Activated CD4-positive, alpha-beta T cell treated with anti-CD3 and anti-CD28 coated beads for 4 hours (primary cell): ENCODE results near the gene CLIP1.
"Not testable (repeated sequence)": the region's sequence is repeated elsewhere in the genome, so short reads cannot be mapped to it uniquely, and the experiment has no call there.

Source experiments
- DNase-seq, 2 donors: peaks; one replicate each; pipeline ENCODE4 v3.0.0-alpha.2; 2020

CLIP1 gene

DNA sequence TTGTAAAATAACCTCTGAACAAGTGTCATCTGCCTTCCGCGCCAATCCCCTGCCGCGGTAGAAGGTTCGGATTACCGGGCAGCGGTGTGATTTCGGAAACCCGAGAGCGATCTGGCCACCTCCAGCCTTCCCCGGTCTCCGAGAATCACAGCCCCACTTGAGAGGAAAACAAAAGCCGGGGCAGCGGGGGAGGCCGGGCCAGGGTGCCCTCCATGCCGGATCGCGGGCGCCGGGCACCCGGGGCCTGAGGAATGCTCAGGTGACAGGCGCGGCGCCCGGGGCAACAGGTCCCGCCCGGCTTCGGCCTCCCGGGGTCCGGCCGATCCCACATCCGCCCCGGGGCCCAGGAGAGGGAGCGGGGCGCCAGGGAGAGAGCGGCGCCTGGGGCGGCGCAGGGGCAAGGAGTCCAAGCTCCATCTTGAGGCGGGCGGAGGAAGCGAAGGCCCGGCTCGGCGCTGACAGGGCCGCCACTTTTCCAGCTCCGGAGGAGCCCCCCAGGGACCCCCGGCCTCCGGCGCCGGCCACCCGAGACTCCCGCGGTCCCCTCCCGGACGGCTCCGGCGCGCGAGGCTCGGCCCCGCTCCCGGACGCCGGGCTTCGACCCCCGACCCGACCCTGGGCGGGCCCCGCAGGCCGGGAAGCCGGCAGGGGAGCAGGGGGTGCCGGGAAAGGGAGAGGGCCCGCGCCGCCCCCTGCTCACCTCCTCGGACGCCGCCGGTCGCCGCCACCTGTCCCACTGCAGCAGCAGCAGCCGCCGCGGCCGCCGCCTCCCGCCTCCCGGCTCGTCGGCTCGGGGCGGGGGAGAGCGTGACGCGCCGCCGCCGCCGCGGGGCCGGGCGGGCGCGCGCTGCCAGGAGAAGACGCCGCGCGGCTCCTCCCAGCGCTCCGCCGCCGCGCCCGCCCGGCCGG is at the start of gene CLIP1:
Gene CLIP1 (minus strand): TSS at position 849 of the 909 bp plus-strand sequence. CDS start 42,217 bp downstream, outside the sequence.
- peak; percentile 52 to 58 for DNase-seq

DNA sequence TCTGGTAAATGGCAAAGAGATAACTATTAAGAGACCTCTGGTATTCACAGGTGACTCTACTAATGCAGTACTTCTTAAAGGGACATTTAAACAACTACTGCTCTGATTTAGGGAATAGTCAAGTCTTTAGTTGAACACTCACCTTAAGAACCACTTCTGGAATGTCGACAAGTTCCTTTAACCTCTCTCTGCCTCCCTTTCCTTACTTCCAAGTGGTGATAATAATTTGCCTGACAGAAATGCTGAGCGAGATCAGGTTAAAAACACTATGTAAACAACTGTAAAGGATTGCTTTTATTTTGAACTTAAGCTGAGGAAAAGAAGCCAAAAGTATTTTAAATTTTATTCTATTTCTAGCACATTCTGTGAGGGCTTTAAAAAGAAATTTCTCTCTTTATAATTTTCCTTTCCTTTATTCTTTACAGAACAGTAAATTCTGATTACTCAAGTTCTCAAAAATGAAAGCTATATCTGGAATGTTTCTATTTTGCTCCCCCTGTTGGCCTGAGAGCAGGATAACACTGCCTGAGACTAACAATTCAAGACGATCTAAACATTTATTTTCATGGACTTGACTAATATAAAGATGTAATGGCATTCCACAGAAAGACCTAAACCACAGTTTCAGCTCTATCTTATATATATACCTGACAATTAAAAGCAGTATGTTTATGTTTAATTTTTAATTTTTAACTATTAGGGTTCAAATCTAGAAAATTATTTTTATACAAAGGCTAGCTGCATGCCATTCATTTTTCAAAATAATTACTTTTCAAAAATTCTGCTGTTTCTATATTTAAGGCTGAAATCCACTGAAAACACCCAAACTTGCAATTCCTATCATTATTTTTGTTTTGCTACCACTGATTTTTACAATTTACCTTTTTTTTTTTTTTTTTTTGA is 49.1 kb upstream of the CLIP1 start:
- DNase-seq = peak in 1 of 2 donors; percentile 24

DNA sequence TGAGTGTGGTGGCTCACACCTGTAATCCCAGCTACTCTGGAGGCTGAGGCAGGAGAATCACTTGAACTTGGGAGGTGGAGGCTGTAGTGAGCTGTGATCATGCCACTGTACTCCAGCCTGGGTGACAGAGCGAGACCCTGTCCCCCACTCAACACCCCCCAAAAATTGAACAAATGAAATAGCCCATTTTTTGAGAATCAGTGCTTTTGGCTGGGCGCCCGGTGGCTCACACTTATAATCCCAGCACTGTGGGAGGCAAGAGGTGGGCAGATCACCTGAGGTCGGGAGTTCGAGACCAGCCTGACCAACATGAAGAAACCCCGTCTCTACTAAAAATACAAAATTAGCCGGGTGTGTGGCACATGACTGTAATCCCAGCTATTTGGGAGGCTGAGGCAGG is 48.1 kb upstream of the CLIP1 start:
- not testable (repeated sequence) for DNase-seq

DNA sequence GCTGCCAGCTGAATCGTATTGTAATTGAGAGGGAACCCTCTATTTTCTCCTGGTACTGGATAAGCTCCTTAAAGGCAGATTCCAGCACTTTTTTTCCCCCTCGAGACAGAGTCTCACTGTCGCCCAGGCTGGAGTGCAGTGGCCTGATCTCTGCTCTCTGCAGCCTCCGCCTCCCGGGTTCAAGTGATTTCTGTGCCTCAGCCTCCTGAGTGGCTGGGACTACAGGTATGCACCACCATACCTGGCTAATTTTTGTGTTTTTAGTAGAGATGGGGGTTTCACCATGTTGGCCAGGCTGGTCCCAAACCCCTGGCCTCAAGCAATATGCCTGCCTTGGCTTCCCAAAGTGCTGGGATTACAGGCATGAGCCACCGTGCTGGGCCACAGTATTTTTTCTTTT is 47.4 kb upstream of the CLIP1 start:
- DNase-seq = not testable (repeated sequence)

DNA sequence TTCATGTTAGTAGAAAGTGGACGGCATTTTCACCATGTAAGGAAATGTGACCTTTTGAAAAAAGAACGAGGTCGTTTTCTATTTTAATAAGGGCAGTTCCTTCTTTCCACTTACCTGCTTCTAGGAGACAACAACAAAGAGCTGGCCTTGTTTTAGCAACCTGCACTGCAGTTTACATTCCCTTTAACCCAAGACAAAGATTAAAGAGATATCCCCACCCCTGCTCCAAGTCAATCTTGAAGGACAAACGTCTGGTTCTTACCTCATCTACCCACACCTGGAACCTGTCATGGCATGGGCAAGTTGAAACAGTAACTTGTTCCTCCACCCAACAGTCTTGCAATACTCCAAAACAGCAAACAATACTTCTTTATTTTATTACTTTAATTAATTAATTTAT is 45.5 kb upstream of the CLIP1 start:
- no peak for DNase-seq

DNA sequence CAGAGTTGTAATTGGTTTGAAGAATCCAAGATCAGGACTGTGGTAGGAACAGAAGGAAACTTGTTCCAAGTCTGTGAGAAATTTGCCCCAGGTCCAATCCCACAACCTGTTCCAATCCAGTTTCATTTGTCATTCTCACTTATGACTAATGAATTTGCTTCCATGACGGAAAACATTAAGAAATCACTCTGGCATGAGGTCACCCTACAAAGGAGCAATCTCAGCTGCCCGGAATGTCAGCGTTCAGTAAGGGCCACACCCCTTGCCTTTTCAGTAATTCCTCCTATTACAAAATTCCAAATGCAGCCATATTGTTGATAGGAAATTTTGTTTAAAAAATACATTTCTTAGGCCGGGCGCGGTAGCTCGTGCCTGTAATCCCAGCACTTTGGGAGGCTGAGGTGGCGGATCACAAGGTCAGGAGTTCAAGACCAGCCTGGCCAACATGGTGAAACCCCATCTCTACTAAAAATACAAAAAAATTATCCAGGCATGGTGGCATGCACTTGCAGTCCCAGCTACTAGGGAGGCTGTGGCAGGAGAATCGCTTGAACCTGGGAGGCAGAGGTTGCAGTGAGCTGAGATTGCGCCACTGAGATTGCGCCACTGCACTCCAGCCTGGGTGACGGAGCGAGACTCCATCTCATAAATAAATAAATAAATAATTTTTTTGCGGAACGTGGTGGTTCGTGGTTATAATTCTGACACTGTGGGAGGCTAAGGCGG is 42.0 kb upstream of the CLIP1 start:
- DNase-seq = not testable (repeated sequence)

DNA sequence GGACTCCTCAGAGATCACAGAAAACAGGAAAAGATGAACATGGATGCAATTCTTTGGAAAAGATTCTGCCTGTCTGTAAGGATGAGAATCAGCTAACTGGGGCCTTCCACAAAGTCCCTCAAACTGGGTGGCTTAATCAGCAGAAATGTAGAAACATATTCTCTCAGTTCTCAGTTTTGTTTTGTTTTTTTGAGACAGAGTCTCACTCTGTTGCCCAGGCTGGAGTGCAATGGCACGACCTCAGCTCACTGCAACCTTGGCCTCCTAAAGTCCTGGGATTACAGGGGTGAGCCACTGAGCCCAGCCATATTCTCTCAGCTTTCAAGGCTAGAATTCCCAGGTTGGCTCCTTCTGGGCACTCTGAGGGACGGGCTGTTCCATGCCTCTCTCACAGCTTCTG is 38.2 kb upstream of the CLIP1 start:
- DNase-seq = no peak

DNA sequence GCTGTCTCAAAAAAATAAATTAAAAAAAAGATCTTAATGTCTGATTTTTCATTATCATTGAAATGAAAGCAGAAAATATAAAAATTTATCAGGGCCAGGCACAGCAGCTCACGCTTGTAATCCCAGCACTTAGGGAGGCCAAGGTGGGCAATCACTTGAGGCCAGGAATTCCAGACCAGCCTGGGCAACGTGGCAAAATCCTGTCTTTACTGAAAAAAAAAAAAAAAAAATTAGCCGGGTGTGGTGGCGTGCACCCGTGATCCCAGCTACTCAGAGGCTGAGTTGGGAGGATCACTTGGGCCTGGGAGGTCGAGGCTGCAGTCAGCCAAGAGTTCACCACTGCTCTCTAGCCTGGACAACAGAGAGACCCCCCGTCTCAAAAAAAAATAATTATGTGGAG is 37.6 kb upstream of the CLIP1 start:
- no peak for DNase-seq

DNA sequence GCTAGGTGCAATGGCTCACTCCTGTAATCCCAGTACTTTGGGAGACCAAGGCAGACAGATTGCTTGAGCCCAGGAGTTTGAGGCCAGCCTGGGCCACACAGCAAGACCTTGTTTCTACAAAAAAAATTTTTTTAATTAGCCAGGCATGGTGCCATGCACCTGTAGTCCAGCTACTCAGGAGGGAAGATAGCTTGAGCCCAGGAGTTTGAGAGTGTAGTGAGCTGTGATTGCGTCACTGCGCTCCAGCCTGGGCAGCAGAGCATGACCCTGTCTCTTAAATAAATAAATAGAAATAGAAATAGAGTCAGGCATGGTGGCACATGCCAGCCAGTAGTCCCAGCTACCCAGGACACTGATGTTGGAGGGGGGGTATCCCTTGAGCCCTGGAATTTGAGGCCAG is 36.7 kb upstream of the CLIP1 start:
- DNase-seq = no peak

DNA sequence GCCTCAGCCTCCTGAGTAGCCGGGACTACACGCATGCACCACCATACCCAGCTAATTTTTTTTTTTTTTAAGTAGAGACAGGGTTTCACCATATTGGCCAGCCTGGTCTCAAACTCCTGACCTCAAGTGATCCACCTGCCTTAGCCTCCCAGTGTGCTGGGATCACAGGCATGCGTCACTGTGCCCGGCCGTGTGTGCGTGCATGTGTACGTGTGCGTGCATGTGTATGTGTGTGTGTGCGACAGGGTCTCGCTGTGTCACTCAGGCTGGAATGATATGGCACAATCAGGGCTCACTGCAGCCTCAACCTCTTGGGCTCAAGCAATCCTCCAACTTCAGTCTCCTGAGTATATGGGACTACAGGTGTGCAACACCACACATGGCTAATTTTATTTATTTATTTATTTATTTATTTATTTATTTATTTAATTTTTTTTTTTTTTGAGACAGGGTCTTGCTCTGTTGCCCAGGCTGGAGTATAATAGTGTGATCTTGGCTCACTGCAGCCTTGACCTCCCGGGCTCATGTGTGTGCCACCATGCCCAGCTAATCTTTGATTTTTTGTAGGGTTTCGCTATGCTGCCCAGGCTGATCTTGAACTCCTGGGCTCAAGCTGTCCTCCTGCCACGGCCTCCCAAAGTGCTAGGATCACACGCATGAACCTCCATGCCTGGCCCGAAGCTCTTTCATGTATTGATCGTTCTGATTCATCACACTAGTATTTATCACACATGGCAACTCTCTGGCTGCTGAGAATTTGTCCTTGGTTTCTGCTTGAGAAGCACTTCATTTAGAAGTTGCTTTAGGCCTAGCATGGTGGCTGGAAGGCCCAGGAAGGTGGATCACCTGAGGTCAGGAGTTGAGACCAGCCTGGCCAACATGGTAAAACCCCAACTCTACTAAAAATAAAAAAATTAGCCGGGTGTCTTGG is 35.9 kb upstream of the CLIP1 start:
- DNase-seq = no peak

DNA sequence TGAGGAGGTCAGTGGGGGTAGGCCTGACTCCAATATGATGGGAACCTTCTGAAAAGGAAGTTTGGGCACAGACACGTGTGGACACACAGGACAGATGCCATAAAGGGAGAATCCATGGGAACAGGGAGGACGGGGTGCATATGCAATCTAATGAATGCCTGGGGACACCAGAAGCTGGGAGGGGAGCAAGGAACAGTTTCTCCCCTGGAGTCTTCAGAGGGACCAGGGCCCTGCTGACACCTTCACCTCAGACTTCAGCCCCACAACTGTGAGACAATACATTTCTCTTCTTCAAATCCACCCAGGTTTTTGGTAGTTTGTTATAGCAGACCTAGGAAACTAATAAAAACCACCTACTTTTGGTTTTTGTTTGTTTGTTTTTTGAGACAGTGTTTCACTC is 35.2 kb upstream of the CLIP1 start:
- no peak for DNase-seq

DNA sequence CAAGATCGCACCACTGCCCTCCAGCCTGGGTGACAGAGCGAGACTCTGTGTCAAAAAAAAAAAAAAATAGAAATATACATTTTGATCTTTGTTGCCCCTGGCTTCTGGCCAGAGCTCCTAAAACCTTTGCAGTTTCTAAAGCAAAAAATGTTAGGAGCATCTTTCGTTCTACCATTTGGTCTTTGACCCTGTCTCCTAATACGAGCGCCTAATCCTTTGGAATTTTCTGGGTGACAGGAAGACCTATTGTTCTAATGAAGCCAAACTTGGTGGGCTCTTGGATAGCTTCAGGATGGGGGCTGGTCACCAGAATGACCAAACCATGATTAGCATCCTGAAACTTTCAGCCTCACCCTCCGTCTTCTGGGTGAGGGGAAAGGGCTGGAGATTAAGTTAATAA is 32.3 kb upstream of the CLIP1 start:
- no peak for DNase-seq

DNA sequence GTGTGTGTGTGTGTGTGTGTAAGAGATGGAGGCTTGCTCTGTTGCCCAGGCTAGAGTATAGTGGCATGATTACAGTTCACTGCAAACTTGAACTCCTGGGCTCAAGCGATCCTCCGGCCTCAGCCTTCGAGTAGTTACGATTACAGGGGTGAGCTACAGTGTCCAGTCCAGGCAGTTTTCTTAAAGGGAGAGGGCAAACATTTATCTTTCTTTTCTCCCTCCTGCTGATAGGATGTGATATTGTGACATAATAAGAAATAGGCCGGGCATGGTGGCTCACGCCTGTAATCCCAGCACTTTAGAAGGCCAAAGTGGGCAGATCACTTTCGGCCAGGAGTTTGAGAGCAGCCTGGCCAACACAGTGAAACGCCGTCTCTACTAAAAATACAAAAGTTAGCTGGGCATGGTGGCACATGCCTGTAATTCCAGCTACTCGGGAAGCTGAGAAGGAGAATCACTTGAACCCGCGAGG is 31.8 kb upstream of the CLIP1 start:
- DNase-seq = no peak

DNA sequence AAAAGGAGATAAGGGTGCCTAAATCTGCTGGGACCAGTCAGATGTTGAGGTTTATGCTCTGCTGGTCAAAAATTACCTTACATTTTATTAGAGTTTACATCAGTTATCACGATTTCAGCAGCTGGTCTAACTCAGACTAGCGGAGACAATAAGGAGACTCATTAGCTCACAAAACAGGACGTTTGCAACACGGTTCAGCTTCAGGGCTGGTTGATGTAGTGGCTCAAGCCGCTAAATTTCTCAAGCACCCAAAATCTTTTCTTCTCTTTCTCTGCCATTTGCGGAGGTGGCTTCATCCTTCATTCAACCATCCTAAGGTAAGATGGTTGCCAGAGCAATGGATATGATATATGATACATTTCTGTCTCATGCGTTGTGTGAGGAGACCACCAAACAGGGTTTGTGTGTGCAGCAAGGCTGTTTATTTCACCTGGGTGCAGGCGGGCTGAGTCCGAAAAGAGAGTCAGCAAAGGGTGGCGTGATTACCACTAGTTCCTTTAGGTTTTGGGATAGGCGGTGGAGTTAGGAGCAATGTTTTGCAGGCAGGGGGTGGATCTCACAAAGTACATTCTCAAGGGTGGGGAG is 30.3 kb upstream of the CLIP1 start:
- DNase-seq = no peak

DNA sequence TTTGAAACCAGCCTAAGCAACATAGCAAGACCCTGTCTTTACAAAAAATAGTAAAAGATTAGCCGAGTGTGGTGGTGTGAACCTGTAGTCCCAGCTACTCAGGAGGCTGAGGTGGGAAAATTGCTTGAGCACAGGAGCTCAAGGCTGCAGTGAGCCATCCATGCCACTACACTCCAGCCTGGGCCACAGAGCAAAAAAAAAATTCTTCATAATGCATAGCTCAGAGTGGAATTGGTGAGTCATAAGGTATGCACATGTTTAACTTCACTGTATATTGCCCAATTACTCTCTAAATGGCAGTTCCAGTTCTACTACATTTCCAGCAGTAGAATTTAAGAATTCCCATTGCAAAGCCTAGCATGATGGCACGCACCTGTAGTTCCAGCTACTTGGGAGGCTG is 26.8 kb upstream of the CLIP1 start:
- DNase-seq = no peak

DNA sequence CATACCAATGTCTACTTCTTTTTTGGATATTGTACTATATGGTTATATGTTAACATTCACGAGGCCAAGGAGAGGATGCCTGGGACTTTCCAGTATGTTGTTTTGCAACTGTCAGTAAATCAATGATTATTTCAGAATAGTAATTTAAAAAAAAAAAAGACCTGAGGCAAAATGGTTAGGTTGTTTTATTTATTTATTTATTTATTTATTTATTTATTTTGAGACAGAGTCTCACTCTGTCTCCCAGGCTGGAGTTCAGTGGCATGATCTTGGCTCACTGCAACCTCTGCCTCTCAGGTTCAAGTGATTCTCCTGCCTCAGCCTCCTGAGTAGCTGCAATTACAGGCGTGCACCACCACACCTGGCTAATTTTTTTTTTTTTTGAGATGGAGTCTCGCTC is 25.4 kb upstream of the CLIP1 start:
- DNase-seq = not testable (repeated sequence)

DNA sequence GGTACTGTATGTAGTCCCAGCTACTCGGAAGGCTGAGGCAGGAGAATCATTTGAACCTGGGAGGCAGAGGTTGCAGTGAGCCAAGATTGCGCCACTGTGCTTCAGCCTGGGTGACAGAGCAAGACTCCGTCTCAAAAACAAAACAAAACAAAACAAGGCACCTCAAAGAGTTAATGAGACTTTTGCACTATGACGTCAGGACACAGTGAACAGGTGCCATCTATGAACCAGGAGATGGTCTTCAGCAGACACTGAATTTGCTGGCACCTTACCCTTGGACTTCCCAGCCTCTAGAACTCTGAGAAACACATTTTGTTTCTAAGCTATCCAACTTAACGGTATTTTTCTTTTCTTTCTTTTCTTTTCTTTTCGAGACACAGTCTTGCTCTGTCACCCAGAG is 23.9 kb upstream of the CLIP1 start:
- DNase-seq = not testable (repeated sequence)

DNA sequence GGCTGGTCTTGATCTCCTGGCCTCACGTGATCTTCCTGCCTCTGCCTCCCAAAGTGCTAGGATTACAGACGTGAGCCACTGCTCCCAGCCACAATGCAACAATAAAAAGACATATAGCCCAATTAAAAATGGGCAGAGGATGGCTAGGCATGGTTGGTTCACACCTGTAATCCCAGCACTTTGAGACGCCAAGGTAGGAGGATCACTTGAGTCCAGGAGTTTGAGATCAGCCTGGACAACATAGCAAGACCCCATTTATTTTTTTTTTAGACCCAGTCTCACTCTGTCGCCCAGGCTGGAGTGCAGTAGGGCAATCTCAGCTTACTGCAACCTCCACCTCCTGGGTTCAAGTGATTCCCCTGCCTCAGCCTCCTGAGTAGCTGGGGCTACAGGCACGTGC is 21.6 kb upstream of the CLIP1 start:
- DNase-seq = not testable (repeated sequence)

DNA sequence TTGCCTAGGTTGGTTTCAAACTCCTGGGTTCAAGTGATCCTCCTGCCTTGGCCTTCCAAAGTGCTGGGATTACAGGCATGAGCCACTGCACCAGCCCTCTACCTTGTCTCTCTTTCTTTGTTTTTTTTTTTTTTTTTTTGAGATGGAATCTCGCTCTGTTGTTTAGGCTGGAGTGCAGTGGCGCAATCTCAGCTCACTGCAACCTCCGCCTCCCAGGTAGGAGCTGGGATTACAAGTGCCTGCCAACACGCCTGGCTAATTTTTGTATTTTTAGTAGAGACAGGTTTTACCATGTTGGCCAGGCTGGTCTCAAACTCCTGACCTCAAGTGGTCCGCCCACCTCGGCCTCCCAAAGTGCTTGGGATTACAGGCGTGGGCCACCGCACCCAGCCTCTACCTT is 16.4 kb upstream of the CLIP1 start:
- not testable (repeated sequence) for DNase-seq

DNA sequence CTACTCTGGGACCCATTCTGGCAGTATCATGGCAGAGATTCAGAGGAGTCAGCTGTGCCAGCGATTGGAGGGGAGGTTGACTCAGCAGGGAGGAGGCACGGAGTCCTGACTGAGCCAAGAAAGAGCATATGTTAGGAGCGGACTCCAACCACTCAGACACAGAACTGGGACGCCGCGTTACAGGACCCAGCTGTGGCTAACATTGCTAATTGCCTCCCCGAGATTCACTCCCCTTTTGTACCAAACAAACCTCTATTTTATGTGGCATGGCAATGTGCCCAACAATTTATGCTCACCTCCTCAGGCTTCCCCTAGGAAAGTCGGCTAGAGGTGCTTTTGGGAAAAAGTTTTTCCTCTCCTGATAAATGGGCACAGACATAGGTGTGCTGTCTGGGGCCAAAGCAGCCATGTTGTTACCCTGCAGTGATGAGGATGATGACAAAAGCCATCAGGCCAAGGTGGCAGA is 15.2 kb upstream of the CLIP1 start:
- no peak for DNase-seq

DNA sequence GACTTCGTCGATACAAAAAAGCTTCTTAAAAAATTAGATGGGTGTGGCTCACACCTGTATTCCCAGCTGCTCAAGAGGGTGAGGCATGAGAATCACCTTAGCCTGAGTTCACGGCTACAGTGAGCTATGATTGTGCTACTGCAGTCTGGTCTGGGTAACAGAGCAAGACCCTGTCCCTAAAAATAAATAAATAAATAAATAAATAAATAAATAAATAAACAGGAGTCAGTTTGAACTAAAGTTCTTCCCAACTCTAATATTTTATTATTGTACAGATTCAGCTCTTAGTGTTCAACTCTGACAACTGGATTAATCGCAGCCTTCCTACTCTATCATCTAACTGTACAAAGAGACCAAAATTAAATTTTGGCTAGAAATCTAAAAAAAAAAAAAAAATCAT is 12.7 kb upstream of the CLIP1 start:
- no peak for DNase-seq
